ENCODE data around the gene MAK.

DNA sequence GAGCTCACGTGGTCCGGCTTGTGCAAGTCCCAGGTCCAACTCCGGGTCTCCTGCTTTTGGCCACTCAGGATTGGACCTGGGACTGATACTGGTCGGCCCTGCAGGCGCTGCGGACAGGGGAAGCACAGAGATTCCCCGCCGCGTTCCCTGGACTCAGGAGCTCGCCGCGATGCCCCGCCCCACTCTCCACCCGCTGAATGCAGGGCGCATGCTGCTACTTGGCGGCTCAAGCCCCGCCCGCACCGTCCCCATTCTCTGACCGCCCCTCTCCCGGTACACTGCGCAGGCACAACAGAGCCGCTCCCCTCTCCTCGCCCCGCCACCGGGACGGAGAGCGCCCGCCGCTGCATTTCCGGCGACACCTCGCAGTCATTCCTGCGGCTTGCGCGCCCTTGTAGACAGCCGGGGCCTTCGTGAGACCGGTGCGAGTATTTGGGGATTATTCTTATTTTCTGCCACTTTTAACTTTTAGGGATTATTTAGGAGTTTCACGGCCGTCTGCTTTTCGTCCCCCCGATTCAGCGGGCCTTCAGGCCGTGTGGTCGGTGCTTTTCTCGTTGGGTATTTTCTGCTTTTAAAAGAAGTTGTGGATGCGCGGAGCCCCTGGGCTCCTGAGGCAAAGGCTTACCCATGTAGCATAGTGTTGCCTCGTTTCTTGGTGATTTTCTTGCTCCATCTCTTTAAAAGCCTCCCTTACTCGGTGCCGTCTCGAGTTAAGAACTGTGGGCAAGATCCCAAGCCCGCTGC lies 115.3 kb downstream of the MAK start, which contains the start of gene TMEM14C:
- TF ChIP-seq, protein P1, sequence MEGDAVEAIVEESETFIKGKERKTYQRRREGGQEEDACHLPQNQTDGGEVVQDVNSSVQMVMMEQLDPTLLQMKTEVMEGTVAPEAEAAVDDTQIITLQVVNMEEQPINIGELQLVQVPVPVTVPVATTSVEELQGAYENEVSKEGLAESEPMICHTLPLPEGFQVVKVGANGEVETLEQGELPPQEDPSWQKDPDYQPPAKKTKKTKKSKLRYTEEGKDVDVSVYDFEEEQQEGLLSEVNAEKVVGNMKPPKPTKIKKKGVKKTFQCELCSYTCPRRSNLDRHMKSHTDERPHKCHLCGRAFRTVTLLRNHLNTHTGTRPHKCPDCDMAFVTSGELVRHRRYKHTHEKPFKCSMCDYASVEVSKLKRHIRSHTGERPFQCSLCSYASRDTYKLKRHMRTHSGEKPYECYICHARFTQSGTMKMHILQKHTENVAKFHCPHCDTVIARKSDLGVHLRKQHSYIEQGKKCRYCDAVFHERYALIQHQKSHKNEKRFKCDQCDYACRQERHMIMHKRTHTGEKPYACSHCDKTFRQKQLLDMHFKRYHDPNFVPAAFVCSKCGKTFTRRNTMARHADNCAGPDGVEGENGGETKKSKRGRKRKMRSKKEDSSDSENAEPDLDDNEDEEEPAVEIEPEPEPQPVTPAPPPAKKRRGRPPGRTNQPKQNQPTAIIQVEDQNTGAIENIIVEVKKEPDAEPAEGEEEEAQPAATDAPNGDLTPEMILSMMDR (IDR thresholded peaks at IDR 0.05): no peak
- no peak for TF ChIP-seq ZFX (IDR thresholded peaks at IDR 0.05; ENCODE audit: borderline replicate concordance)
